ENCODE results near the gene C1QTNF12.
A peak's percentile ranks its signal among the peaks of the same experiment; 100 is the strongest.

The C1QTNF12 gene

DNA sequence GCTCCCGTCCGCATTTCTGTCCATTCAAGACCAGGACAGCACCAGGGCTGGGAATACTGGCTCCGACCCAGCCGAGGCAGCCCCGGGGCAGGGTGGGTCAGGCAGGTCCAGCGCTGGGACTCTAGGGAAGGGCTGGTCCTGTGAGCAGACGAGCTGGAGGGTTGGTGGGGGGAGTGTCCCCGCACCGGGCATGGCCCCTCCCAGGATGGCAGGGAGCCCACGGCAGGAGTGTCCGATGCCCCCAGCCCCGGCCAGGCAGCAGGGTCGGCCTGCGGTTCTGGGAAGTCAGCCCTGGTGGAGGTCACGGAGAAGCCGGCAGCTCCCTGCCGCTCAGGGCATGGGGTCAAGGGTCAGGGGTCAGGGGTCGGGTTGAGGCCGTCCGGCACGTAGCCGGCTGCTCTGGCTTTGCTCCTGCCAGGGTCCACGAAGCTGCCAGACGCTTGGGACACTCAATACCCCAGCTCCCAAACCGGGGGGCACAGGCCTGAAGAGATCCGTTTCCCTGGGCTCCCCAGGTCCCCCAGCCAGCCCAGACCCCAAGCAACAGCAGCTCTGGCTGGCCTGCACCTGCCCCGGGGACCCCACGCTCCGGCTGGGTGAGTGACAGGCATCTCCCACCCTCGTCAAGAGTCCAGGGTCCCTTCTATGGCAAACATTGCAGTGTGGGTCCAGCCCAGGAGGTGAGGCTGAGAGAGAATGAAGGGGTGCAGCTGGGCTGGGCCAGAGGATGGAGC lies 6.7 kb downstream of the C1QTNF12 start:
- no peak for DNase-seq

- DNase-seq = no peak
These were observed 7.3 kb downstream of the C1QTNF12 start for GRCh38 chr1:1239227-1239613.

DNA sequence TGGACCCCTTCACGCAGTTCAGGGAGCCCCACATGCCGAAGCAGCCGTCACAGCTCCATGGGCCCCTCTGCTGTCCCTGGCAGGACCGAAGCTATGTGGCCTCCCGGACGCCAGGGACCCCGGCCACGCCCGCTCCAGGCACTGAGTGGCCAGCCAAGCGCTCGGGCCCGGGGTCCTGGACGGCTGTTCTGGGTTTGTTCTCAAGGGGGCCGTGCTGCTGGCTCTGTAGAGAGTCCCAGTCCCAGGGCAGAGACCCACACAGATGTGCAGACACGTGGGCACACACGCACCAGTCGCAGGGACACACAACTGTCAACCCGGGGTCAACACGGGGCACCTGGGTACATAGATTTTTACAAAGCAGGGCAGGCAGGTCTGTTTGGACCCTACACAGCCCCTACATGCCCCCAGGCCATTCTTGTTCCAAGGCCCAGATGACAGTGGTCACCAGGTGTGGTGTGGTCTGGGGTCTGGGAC lies 7.8 kb downstream of the C1QTNF12 start:
- no peak for DNase-seq

DNA sequence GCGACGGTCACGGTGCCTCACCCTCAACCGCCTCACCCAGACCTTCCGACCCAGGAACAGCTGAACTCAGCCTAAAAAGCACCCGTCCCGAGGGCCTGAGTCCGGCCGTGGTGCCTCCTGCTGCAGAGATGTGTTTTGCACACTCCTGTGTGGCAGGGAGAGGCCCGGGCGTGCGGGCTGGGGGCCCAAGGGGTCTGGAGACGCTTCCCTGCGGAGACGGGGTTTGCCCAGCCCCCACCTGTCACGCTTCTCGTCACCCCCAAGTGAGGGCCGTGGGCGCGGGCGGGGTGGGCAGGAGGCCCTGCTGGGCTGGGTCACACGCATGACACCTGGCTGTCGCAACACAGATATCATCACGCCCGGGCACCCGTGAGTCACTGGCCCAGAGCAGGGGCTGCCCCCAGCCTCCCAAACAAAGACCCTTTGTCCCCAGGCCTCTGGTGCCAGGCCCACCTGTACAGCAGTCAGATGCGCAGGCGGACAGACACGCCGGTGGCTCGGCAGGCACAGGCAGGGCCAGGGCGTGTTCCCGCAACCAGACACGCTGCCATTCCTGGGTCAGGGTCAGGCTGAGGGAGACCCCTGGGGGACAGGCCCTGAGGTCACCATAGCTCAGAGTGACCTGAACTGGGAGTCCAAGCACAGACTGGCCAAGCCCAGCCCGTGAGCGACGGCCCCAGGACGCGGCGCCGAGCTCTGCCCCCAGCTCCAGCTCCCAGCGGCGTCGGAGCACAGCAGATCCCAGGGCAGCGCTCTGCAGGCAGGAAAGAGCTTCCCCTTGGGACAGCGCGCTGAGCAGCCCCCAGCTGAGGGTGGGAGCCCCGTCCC lies 8.4 kb downstream of the C1QTNF12 start:
- no peak for DNase-seq

GRCh38 chr1:1236945-1237873 lies 9.3 kb downstream of the C1QTNF12 start:
- no peak for DNase-seq

DNA sequence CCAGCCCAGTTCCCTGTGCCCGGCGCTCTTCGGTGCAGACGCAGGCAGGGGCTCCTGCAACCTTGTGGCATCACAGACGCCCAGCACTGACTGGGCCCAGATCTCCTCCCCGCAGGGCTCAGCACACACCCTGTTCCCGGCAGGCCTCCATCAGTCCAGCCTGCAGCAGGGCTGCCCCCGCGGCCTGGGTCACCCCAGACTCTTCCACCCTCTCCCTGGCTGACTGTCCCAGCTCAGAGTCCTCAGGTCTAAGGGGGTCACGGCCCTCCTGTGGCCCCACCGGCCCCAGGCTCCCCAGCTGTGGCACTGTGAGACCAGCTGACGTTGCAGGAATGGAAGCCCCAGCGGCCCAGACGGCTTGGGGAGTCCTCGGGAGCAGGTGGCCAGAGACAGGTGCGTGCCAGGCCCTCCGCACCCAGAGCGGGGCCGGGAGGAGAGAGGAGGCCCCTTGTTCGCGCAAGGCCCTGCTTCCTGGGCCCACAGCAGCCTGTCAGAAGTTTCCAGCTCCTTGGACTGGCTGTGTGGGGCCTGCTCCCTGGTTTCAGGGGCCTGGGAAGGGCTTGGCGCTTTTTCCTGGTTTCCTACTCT lies 10.3 kb downstream of the C1QTNF12 start:
- DNase-seq = no peak

- no peak for DNase-seq
These were observed 11.3 kb downstream of the C1QTNF12 start for GRCh38 chr1:1235016-1235744.

- DNase-seq = no peak
These were observed 12.2 kb downstream of the C1QTNF12 start for GRCh38 chr1:1234180-1234808.

DNA sequence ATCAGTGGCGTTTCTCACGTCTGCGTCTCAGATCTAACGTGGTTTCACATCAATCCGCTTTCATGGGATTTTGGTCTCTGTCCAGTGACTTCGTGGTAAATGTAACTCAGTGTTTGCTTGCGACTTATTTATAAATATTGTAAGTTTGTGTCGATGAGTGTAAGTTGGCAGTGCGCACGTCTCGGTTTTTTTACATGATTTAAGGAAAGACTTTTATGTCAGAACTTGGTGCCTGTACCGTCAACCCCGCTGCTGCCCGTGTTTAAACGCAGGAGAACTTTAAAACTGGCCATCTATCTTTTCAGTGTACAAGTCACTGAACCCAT lies 13.0 kb downstream of the C1QTNF12 start:
- no peak for DNase-seq

GRCh38 chr1:1232796-1233566 lies 13.5 kb downstream of the C1QTNF12 start:
- no peak for DNase-seq

- DNase-seq = no peak
These were observed 14.2 kb downstream of the C1QTNF12 start, which contains the start of gene B3GALT6 for GRCh38 chr1:1232208-1232795. TSS of gene B3GALT6 (plus strand) at chr1:1232237. CDS start at chr1:1232279, 42 bp downstream.

- DNase-seq = peak; percentile 92 to 93
These were observed 14.9 kb downstream of the C1QTNF12 start, which contains the start of gene SDF4 for GRCh38 chr1:1231400-1232207. TSS of gene SDF4 (minus strand) at chr1:1232001. CDS start at chr1:1228772, 3,229 bp downstream.

DNA sequence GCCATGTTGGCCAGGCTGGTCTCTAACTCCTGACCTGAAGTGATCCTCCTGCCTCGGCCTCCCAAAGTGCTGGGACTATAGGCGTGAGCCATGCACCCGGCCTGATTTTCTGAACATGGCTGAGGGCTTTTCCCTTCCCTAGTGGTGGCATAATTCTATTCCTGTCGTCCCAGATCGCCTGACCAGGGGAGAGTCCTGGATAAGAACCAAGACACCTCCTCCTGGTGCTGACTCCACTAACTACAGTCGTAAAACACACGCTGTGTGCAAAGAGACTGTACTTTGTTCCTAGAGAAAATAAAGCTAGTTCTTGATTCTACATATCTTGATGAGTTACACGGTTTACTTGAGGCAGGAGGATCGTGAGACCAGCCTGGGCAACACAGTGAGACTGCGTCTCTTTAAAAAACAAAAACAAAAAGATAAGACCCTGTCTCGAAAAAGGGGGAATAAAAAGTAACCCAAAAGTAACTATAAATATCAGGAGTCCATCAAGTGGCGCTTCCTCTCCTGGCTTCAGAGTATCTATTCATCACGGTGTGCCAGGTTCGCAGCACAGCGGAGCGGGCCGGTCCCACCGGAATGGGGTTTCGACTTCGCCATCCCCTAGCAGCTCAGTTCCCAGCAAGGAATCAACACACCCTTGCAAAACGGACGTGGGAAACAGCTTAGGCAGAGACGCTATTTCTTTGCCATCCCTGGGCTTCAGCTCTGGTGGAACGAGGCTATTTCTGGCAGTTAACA lies 15.7 kb downstream of the C1QTNF12 start:
- no peak for DNase-seq

DNA sequence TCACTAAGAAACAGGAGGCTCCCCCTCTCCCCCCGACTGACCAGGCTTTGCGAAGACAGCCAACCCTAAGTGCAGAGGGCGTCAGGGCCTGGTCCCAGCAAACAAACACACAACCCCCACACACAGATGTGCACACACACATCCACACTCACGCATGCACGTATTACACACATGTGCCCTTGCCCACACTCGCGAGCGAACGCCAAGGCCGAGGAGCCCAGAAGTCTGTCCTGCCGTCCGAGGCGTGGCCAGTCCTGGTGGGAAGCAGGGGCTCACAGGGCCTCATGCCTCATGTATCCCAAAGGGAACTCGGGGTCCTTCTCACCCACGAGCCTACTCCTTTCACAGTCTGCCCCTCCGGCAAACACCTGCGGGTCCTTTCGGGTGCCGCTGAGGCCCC lies 16.8 kb downstream of the C1QTNF12 start:
- no peak for DNase-seq

DNA sequence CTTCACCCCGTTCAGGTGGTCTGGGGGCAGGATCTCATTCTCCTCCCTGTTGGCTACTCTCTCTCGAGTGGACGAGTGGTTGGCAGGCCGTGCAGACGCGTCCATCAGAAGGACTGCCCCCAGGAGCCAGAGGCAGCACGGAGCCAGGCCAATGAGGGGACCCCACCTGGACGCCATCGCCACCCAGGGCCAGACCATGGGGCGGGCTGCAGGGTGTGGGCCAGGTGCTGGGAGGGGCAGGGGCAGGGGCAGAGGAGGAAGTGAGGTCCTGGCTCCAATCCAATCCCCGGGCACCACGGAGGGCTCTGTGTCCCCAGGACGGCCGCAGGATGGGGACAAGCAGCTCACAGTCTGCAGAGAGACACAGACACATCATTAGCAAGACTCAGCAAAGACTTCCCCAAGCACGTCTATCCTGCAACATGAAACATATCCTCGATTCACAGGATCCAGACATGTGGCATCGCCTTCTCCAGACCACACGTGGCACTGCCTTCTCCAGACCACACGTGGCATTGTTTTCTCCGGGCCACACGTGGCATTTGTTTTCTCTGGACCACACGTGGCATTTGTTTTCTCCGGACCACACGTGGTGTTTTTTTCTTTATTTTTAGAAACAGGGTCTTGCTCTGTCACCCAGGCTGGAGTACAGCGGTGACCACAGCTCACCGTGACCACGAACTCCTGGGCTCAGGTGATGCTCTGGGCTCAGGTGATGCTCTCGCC lies 17.8 kb downstream of the C1QTNF12 start:
- DNase-seq = no peak

DNA sequence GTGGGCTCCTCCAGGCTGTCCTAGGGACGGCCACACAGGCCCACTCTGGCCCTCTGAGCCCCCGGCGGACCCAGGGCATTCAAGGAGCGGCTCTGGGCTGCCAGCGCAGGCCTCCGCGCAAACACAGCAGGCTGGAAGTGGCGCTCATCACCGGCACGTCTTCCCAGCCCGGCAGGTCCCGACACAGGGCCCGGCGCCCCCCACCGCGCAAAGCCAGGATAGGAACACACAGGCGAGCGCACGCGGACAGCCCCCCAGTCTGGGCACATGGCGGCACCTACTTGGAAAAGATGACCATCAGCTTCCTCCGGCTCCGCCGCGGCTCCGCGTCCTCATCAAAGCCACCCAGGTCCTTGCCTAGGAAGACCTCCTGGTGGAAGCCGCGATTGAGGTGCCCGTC lies 18.3 kb downstream of the C1QTNF12 start:
- no peak for DNase-seq

DNA sequence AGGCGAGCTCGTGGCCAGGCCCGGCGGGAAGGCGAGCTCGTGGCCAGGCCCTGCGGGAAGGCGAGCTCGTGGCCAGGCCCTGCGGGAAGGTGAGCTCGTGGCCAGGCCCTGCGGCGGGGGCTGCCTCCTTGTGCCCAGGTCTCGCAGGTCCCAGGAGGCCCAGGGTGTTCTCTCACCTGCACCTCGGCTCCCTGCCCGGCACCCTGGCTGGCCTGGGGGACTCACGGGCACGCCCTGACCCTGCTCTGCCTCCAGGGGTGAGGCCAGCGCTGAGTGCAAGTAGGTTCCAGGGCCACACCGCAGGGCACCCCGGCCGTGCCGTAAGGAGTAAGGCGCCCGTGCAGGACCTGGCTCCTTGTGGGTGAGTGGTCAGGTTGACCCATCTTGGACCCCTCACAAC lies 19.1 kb downstream of the C1QTNF12 start:
- no peak for DNase-seq

All from stimulated activated CD4-positive, alpha-beta T cell treated with anti-CD3 and anti-CD28 coated beads, Interleukin-2, amount 100 ng/mL, for 48 hours (primary cell).